HL-60 (cell line): ENCODE data around the gene PDGFA.

Experiments
- CTCF ChIP-seq: IDR thresholded peaks from one replicate; pipeline ENCODE4 v1.5.1; 2011; ENCODE audit warnings: low read length, control low read depth, inconsistent platforms; ENCODE audit not compliant: insufficient read depth
- POLR2AphosphoS5 ChIP-seq: IDR thresholded peaks from 2 replicates; pipeline ENCODE4 v1.6.1; 2012; ENCODE audit warnings: low read depth
- REST ChIP-seq: IDR thresholded peaks from 2 replicates; pipeline ENCODE4 v1.6.1; 2012; ENCODE audit warnings: low read depth; ENCODE audit not compliant: insufficient replicate concordance
- SPI1 ChIP-seq: IDR thresholded peaks from 2 replicates; pipeline ENCODE4 v1.6.1; 2012; ENCODE audit warnings: low read depth, mild to moderate bottlenecking, borderline replicate concordance

GRCh38 chr7:550881-551614 is 31.4 kb upstream of the PDGFA start:
- TF ChIP-seq SPI1 = no peak
- no peak for TF ChIP-seq CTCF
- no peak for TF ChIP-seq POLR2AphosphoS5
- no peak for TF ChIP-seq REST
